Upper lobe of left lung (tissue), 4 donors: ENCODE measurements around the gene DENND5A.

Experiments
- POLR2AphosphoS5 ChIP-seq, 2 donors: sonication (generic); formaldehyde crosslinking; IDR thresholded peaks; one replicate each; pipeline ENCODE4 v1.5.1; 2017; ENCODE audit warnings: antibody characterized with exemption in 2 of 2
- TF ChIP-seq, protein P1 (sequence below), 6 experiments: fragments of 450-650 bp in 4 of 6; fragments of 200-600 bp in 2 of 6; sonication (generic) in 2 of 6; IDR thresholded peaks; one replicate each; pipeline ENCODE4 v1.5.1; 2016 to 2019; ENCODE audit warnings: antibody characterized with exemption in 6 of 6

DNA sequence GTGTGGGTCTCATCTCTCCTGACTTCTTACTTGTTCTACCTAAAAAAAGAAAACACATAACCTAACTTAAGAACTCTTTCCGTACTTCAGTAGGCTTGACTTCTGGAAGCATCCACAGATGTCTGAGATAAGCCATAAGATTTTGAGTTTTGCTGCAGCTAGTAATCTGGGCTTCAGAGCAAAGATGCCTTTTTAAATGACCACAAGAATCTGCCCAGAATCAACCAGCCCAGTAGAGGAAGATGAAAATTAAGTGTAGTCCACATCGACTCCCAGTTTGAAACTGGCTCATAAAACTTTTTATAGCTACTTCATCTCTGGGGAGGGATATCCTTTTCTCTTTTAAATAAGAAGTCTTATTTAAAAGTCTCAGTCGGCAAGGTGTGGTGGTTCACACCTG lies 10.7 kb downstream of the DENND5A start:
- TF ChIP-seq POLR2AphosphoS5 (IDR thresholded peaks at IDR 0.05) = no peak
- TF ChIP-seq, protein P1, sequence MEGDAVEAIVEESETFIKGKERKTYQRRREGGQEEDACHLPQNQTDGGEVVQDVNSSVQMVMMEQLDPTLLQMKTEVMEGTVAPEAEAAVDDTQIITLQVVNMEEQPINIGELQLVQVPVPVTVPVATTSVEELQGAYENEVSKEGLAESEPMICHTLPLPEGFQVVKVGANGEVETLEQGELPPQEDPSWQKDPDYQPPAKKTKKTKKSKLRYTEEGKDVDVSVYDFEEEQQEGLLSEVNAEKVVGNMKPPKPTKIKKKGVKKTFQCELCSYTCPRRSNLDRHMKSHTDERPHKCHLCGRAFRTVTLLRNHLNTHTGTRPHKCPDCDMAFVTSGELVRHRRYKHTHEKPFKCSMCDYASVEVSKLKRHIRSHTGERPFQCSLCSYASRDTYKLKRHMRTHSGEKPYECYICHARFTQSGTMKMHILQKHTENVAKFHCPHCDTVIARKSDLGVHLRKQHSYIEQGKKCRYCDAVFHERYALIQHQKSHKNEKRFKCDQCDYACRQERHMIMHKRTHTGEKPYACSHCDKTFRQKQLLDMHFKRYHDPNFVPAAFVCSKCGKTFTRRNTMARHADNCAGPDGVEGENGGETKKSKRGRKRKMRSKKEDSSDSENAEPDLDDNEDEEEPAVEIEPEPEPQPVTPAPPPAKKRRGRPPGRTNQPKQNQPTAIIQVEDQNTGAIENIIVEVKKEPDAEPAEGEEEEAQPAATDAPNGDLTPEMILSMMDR (IDR thresholded peaks at IDR 0.05) = no peak
